Esophagus muscularis mucosa (tissue), 3 donors: ENCODE results near the gene ERC2.

ENCODE experiments used
- CTCF ChIP-seq, 3 experiments: fragments of 200-600 bp in 2 of 3; fragments of 450-650 bp in 1 of 3; sonication (generic) in 2 of 3; IDR thresholded peaks; one replicate each; pipeline ENCODE4 v1.5.1; 2017 to 2019; ENCODE audit warnings: antibody characterized with exemption in 3 of 3, mild to moderate bottlenecking in 2 of 3, moderate library complexity in 1 of 3
- POLR2A ChIP-seq: fragments of 450-650 bp; IDR thresholded peaks from one replicate; pipeline ENCODE4 v1.6.1; 2017; ENCODE audit warnings: antibody characterized with exemption, moderate library complexity, mild to moderate bottlenecking, low read depth
- POLR2AphosphoS5 ChIP-seq, 2 donors: sonication (generic); formaldehyde crosslinking; IDR thresholded peaks; one replicate each; pipeline ENCODE4 v1.6.1; 2017; ENCODE audit warnings: antibody characterized with exemption in 2 of 2

- no peak for TF ChIP-seq CTCF (IDR thresholded peaks at IDR 0.05)
- no peak for TF ChIP-seq POLR2A
- TF ChIP-seq POLR2AphosphoS5 (IDR thresholded peaks at IDR 0.05): no peak
These were observed 676.3 kb downstream of the ERC2 start for GRCh38 chr3:55792009-55792408.
